Measurements from ENCODE around the gene USH2A.

Gene USH2A

GRCh38 chr1:215833941-215834729 lies 589.1 kb downstream of the USH2A start:
- no peaks in the 10 kb centered on the region for H3K27me3 ChIP-seq (ENCODE audit: low read length)

DNA sequence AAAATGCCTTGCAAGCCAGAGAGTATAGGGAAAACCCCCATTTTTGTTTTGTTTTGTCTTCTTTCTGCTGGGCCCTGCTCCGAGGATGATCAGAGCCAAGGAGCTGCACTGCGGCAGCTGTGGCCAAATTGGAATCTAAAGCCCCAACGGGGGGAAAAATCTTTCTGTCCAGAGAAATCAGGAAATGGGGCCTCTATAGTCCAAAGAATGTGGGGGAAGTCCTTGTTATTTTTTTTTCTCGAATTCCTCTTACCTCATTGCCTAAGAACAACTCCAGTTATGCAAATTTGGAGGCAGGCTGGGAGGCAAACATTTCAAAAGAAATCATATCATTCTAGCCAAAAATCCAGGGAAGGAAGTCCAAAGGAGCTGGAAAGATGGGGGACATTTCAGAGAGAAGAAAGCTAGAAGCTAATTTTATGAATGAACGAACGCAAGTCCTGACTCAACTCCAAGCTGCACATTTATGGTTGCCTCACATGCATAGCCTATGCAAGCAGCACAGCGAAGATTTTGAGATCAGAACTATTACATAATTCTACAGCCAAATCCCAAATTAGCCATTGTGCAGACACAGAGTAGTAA lies 592.9 kb downstream of the USH2A start:
- H3K9ac ChIP-seq (ENCODE audit: low read length): no peak overlapping the region
- no peak overlapping the region for H3K4me2 ChIP-seq (ENCODE audit: low read depth, low read length, poor library complexity, severe bottlenecking)
- H3F3A ChIP-seq (ENCODE audit: insufficient read depth): no peaks in the 10 kb centered on the region
- no peaks in the 10 kb centered on the region for H4K20me1 ChIP-seq (ENCODE audit: low read depth, low read length)
- H3K79me2 ChIP-seq (ENCODE audit: insufficient read depth, low read length): no peaks in the 10 kb centered on the region
- TF ChIP-seq CTCF (IDR thresholded peaks at IDR 0.05; ENCODE audit: insufficient read depth, low read length, poor library complexity, severe bottlenecking) (no peak), EZH2phosphoT487 (conservative IDR thresholded peaks at IDR 0.05; ENCODE audit: low read length) (no peak)
- H3K36me3 ChIP-seq (ENCODE audit: low read length): no peaks in the 10 kb centered on the region
- H3K9me2 ChIP-seq (replicated peaks; ENCODE audit: insufficient read depth, low read length): no peaks in the 10 kb centered on the region
- H3K27ac ChIP-seq (ENCODE audit: low read depth, low read length): no peak overlapping the region
- no peaks in the 10 kb centered on the region for H3K27me3 ChIP-seq (ENCODE audit: low read length)
- H3K9me3 ChIP-seq (ENCODE audit: insufficient read depth, low read length): no peaks in the 10 kb centered on the region
- no peak overlapping the region for H2AFZ ChIP-seq (ENCODE audit: low read depth, low read length, severe bottlenecking)
- no peak overlapping the region for H3K4me3 ChIP-seq (ENCODE audit: insufficient read depth, low read length, poor library complexity, severe bottlenecking)

More at GRCh38 chr1:215833941-215834729, 589.1 kb downstream of the USH2A start:
- H3F3A ChIP-seq (ENCODE audit: insufficient read depth): no peaks in the 10 kb centered on the region
- no peak for TF ChIP-seq EZH2phosphoT487 (conservative IDR thresholded peaks at IDR 0.05; ENCODE audit: low read length)
- TF ChIP-seq CTCF (IDR thresholded peaks at IDR 0.05; ENCODE audit: insufficient read depth, low read length, poor library complexity, severe bottlenecking): no peak
- no peaks in the 10 kb centered on the region for H3K9me2 ChIP-seq (replicated peaks; ENCODE audit: insufficient read depth, low read length)
- H3K79me2 ChIP-seq (ENCODE audit: insufficient read depth, low read length): no peaks in the 10 kb centered on the region
- H4K20me1 ChIP-seq (ENCODE audit: low read depth, low read length): no peaks in the 10 kb centered on the region
- H3K9ac ChIP-seq (ENCODE audit: low read length): no peak overlapping the region
- no peak overlapping the region for H3K4me3 ChIP-seq (ENCODE audit: insufficient read depth, low read length, poor library complexity, severe bottlenecking)
- H3K27ac ChIP-seq (ENCODE audit: low read depth, low read length): no peak overlapping the region
- no peak overlapping the region for H3K4me2 ChIP-seq (ENCODE audit: low read depth, low read length, poor library complexity, severe bottlenecking)
- H3K36me3 ChIP-seq (ENCODE audit: low read length): no peaks in the 10 kb centered on the region
- H2AFZ ChIP-seq (ENCODE audit: low read depth, low read length, severe bottlenecking): no peak overlapping the region
- H3K9me3 ChIP-seq (ENCODE audit: insufficient read depth, low read length): no peaks in the 10 kb centered on the region

DNA sequence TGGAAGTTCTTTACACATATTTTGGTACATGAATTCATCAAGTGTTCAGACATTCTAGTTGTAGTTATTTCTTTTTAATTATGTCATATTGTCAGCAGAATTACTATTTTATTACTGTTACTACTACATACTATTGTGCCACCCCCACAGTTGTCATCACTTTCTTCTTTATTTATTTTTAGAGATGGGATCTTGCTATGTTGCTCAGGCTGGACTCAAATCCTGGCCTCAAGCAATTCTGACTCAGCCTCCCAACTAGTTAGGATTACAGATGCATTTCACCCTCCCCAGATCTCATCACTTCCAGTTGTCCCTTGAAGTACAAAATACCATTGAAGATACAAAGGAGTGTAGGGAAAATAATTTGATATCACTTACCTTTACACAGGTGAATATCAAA lies 598.2 kb downstream of the USH2A start:
- TF ChIP-seq EZH2phosphoT487 (conservative IDR thresholded peaks at IDR 0.05; ENCODE audit: low read length) (no peak), CTCF (IDR thresholded peaks at IDR 0.05; ENCODE audit: insufficient read depth, low read length, poor library complexity, severe bottlenecking) (no peak)
- Histone ChIP-seq H3K9ac (ENCODE audit: low read length) (no peak overlapping the region), H3K27me3 (ENCODE audit: low read length) (no peaks in the 10 kb centered on the region), H3K4me2 (ENCODE audit: low read depth, low read length, poor library complexity, severe bottlenecking) (no peak overlapping the region), H3K27ac (ENCODE audit: low read depth, low read length) (no peak overlapping the region), H3K9me3 (ENCODE audit: insufficient read depth, low read length) (no peaks in the 10 kb centered on the region), H3K79me2 (ENCODE audit: insufficient read depth, low read length) (no peaks in the 10 kb centered on the region), H2AFZ (ENCODE audit: low read depth, low read length, severe bottlenecking) (no peak overlapping the region), H4K20me1 (ENCODE audit: low read depth, low read length) (no peaks in the 10 kb centered on the region), H3F3A (ENCODE audit: insufficient read depth) (no peaks in the 10 kb centered on the region), H3K36me3 (ENCODE audit: low read length) (no peaks in the 10 kb centered on the region), H3K9me2 (replicated peaks; ENCODE audit: insufficient read depth, low read length) (no peaks in the 10 kb centered on the region), H3K4me3 (ENCODE audit: insufficient read depth, low read length, poor library complexity, severe bottlenecking) (no peak overlapping the region)

All from SU-DHL-6 (cell line).